ENCODE data around the gene CNTNAP2.

- TF ChIP-seq ZNF184 (CRISPR knock-in tag; IDR thresholded peaks at IDR 0.05): no peak
- TF ChIP-seq ZFP30 (CRISPR knock-in tag; IDR thresholded peaks at IDR 0.05; ENCODE audit: borderline replicate concordance): no peak
- TF ChIP-seq, protein P1, sequence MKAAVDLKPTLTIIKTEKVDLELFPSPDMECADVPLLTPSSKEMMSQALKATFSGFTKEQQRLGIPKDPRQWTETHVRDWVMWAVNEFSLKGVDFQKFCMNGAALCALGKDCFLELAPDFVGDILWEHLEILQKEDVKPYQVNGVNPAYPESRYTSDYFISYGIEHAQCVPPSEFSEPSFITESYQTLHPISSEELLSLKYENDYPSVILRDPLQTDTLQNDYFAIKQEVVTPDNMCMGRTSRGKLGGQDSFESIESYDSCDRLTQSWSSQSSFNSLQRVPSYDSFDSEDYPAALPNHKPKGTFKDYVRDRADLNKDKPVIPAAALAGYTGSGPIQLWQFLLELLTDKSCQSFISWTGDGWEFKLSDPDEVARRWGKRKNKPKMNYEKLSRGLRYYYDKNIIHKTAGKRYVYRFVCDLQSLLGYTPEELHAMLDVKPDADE (conservative IDR thresholded peaks at IDR 0.05; ENCODE audit: control insufficient read depth, low read depth, low read length): no peak
- TF ChIP-seq HDAC2 (IDR thresholded peaks at IDR 0.05): no peak
- no peak for TF ChIP-seq POLR2AphosphoS5 (IDR thresholded peaks at IDR 0.05; ENCODE audit: control insufficient read depth, insufficient read depth, low read depth, low read length)
Measured at GRCh38 chr7:146067880-146068279, 48.7 kb upstream of the CNTNAP2 start.
